IPS-NIHi7 (cell line): ENCODE data around the gene BPGM.

Experiments used
- DNase-seq: peaks from one replicate; pipeline ENCODE4 v3.0.0; 2012; ENCODE audit warnings: mixed read lengths; ENCODE audit errors: extremely low spot score

BPGM gene

GRCh38 chr7:134646425-134647305, at the start of gene BPGM:
Gene BPGM, plus strand, starts transcription at chr7:134646853. Its CDS starts 14,655 bp downstream, at chr7:134661508.
- peak; percentile 99 for DNase-seq

DNA sequence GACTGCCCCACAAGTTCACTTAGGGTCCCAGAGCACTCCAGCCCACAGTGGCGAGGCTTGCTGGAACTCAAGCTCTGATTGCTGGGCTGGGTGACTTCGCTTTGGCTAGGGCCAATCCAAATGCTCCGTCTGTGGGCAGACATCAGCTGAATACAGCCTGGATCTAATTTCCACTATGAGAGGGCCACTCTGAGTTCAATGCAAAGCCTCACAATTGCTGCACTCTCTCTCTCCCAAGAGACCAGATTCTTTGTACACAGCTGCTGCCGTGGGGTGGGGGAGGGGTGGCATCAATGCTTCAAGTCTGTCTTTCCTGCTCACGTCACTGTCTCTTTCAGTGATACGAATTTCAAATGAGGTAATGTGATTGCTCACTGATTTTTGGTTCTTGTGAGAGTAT, 47.3 kb upstream of the BPGM start:
- no peak for DNase-seq

DNA sequence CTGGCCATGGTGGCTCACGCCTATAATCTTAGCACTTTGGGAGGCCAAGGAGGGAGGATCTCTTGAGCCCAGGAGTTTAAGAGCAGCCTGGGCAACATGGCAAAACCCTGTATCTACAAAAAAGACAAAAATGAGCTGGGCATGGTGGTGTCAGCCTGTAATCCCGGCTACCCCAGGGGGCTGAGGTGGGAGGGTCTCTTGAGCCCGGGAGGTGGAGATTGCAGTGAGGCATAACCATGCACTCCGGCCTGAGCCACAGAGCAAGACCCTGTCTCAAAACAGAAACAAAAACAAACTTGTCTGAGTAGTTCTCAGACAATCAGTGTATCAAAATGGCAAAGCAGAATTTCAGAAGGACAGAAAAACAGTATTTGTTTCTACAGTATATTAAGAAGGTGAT, 45.2 kb upstream of the BPGM start:
- DNase-seq: no peak

DNA sequence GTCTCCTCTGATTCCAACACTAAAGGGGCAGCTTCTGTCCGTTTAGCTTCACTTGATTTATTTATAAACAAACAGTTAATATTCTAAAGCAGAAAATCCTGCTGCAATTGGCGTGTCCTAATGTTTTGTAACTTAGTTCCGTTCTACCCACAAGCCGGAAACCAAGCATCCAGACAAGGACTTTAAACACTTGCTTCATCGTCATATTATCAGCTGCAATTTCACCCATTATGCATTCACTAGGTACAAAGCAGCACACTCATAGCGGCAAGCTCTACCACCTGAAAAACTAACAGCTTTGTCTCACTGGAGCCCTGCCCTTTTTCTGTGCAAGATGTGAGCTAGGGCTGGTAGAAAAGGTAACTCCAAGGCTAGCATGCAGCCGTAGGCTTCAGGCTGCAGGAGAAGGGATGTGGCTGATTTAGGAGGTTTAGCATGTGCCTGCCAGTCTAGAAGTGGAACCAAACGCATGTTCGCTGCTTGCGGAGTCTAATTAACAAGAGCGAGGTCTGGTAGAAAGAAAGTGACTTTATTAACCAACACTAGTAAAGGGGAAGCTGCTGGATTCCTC, 43.7 kb upstream of the BPGM start:
- no peak for DNase-seq

DNA sequence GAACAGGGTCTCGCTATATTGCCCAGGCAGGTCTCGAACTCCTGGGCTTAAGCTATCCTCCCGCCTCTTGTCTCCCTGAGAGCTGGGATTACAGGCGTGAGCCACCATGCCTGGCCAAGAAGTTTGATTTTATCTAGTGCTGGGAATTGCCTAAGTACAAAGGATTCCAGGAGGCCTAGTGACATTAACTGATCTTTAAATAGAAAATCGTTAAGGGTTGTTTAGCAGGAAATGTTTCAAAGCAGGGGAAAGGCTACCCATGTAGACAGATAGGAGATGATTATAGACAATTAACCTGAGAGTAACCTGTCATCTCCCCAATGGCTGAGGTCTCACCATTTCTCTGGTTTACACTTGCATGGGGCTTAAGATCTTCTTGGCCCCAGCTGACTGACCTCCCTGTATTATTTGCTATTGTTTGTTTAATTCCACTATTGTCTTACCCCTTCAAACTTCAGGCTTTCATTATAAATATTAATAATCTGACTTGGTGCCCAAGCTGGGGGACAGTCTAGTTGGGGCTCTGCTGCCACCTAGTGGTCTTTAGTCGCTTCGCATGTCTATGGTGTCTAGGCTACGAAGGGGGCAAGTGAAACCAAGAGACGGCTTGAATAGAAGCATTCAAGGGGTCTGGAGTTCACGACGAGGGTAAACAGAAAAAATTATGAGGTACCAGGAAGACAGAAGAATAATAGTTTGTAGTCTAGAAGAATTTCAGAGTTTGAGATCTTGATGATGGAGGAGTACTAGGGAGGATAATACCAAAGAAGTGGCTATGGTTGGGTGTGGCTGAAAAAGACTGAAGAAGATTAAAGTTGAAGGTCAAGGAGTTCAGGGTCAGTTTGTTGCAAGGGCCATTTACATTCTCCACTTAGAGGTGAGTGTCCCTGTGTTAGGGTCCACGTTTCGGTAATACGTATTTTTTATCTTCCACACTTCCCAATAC, 40.4 kb upstream of the BPGM start:
- DNase-seq: peak; percentile 67

DNA sequence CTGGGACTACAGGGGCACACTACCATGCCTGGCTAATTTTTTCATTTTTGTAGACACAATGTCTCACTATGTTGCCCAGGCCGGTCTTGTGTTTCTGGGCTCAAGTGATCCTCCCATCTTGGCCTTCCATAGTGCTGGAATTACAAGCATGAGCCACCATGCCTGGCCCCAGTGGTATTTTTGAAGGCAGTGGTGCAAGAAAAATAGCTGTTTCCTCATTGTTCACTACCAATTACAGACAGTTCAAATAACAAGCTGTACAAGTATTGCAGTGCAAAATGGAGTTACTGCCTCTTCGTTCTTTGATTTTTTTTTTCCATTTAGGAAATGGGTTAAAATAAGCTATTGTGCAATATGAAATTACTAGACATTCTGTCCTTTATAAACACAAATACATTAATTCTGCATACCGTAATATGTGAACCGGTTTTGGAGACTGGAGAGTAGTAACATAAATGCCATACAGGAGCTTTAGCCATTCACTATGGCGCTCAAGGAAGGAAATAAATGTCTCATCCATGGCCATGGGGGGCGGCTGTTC, 35.0 kb upstream of the BPGM start:
- DNase-seq: no peak

DNA sequence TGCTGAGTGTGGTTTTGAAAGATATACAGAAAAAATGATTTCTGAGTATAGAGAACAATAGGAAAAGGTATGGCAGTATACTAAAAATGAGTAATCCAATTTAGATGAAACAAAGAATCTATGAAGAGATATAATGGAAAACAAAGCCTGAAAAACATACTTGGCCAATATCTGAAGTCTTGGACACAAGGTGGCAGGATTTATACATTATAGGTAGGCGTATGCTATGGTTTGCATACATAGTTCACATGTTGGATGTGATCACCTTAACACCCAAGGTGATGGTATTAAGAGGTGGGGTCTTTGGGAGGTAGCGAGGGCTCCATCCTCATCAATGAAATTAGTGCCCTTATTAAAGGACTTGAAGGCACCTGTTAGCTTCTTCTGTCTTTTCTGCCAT, 34.5 kb upstream of the BPGM start:
- no peak for DNase-seq

GRCh38 chr7:134613623-134614347, 32.9 kb upstream of the BPGM start:
- DNase-seq: no peak

DNA sequence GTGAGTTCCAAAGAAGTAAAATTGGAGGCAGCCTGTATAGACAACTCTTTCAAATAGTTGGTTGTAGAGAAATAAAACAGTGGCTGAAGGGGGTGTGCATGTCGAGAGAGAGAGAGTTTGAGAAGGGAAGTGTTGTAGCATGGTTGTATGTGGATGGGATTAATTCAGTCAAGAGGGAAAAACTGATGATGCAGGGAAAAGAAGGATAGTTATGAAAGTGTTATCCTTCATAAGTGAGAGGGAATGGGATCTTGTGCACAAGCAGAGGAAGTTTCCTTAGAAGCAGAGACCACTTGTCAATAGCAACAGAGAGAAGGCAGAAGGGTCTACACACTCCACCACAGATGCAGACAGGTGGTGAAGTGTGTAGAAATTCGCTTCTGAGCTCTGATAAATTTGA, 30.0 kb upstream of the BPGM start:
- no peak for DNase-seq

DNA sequence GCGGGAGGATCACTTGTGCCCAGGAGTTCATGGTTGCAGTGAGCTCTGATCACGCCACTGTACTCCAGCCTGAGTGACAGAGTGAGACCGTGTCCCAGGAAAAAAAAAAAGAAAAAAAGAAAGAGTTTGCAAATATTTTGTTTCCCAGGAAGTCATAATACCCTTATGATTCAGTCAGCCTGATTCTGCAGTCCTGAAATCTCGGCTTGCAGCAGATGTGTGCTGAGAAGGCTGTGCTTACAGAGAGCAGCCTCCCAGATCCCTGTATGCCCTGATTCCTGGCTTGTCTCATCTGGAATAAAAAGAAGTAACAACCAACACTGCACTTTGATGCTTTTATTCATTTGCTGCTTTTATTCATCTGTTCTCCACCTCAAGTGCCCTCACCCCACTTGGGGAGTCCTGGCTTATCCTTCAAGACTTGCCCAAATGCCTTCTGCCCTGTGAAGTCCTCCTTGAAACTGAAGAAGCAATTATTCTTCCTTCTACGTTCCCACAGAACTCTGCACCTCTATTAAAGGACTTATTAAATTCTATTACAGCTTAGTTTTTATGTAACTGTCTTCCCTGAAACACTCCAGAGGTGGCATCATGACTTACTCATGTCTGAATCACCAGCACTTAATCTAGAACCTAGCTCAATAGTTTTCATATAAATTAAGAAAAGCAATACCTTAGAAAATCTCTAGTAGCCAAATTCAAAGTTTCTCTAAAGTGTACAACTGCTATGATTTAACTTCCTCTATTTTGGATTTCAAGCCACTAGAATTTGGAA, 27.7 kb upstream of the BPGM start:
- DNase-seq: no peak

GRCh38 chr7:134619627-134620331, 26.9 kb upstream of the BPGM start:
- no peak for DNase-seq

- no peak for DNase-seq
These were observed 24.2 kb upstream of the BPGM start for GRCh38 chr7:134622303-134622995.

- DNase-seq: no peak
These were observed 23.5 kb upstream of the BPGM start for GRCh38 chr7:134623193-134623592.

DNA sequence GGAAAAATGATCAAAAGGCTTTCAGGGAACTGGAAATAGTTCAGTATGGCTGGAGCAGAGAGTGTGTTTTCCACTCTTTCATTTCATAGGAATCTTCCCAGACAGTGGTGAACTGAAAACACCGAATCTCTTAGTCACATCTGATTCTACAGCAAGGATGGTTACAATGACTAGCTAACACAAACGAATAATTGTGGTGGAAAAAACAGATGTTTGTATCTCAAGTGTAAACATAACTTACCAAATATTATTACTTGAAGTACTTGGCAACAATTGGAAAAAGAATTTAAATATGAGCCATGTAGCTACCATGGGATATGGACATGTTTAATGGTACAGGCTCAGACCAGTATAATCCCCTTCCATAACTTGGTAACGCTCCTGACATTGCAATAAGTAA, 21.1 kb upstream of the BPGM start:
- no peak for DNase-seq

GRCh38 chr7:134627109-134627774, 19.4 kb upstream of the BPGM start:
- no peak for DNase-seq

- no peak for DNase-seq
These were observed 18.9 kb upstream of the BPGM start for GRCh38 chr7:134627775-134628153.

- DNase-seq: no peak
These were observed 17.2 kb upstream of the BPGM start for GRCh38 chr7:134629445-134629844.

DNA sequence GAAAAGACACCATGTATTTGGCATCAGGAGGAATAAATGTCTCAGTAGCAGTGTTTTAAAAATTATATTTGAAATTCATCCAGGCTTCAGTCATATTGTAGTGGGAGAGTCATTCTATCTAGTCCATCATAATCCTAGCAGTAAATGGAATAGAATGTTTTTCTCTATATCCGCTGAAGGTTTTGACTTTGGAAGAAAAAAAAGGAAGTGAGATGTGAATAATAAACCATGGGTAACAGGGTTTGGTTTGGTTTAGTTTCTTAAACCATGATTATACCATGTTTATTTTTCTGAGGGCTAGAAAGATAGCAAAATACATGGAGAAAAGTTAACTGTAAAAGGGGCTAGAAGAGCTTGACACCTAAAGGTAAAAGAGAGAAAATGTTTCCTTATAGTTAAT, 16.4 kb upstream of the BPGM start:
- DNase-seq: no peak

DNA sequence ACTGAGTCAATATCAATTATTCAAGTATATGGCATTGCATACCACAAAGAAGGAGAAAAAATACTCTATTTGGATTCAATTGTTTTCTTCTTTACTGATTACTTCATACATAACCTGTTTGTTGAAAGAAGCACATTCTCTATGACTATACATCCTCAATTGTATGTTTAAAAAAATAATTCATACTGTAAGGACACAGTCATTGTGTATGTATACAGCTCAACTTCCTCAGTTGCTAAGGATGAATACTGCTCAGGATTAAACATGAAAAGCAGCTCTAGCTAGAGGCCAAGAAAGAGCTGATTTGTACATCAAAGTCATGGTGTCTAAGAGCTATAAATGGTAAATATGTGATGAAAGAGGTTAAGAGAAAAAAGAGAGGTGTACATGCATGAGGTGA, 15.8 kb upstream of the BPGM start:
- no peak for DNase-seq
